DMS114 treated with DMSO at 0.1 percent for 48 hours (cell line): Measurements from ENCODE around the gene KLHL29.
"Not testable (repeated sequence)": the region's sequence is repeated elsewhere in the genome, so short reads cannot be mapped to it uniquely, and the experiment has no call there.

Experiments used
- DNase-seq: peaks from one replicate; lab custom pipeline; 2025; ENCODE audit not compliant: unreplicated experiment; lab: John Stamatoyannopoulos, UW

The KLHL29 gene

DNA sequence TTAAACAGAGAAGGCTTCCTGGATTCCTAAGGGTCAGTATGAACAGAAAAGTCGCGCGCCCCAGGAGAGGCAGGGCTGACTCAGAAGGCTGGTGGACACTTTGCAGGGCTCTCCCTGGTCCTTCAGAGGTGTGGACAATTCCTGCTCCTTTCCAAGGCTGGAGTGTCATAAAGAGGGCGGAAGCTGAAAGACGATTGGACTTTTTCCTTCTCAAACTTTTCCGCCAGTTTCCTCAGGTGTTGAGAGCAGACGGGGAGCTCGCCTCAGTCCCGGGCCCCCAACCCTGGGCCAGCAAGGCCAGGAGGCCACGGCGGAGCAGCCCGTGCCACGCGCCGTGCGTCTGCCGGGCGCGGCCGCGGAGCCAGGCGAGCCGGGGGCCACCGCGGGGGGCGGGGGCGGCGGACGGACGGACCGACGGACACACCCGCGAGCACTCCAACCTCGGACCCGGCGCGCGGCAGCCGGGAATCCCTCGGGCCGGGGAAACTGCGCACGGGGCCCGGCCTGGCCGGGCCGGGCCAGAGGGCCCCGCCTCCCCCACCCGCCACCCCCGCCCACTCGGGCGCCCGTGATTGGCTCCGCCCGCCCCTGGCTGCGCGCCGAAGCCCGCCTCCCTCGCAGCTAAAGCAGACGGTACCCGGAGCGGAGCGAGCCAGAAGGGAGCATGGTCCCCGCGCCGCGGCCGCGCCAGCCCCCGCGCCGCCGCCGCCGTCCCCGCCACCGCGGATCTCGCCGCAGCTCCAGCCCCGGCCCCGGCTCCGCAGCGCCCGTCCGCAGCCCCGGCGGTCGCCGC, at the start of gene KLHL29:
Gene KLHL29 (plus strand): TSS at position 629 of the 793 bp plus-strand sequence. CDS start 177,018 bp downstream, outside the sequence.
- DNase-seq, result no peak

DNA sequence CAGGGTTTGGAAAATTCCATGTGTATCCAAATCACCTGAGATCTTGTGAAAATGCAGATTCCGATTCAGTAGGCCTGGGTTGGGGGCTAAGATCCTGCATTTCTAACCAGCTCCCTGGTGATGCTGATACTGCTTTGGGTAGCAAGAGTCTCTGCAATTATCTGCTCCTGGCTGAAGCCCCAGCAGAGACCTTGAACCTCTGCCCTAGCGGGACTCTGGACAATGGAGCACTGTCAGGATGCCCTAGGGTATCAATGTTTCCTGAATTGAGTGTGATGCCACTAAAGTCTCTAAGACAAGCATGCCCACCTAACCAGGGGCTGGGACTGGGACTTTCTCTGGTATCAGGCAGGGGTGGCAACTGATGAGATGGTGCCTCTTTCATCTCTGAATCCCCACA, 49.4 kb upstream of the KLHL29 start:
- no peak for DNase-seq

DNA sequence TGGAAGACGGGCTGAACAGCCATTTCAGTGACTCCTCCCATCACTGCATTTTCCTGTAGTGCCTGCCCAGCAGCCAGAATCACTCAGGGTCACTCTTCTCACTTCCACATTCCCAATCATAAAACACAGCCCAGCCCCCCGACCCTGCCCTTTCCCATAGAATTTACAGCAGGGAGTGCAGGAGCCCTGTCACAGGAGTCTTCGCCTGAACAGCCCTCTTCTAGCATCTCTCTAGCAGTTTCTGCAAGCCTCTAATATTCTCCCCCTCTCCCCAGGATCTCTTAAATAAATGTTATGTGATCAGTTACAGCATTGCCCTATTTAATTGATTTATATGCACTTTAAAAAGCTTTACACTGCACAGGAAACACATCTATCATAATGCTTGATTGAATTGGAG, 42.9 kb upstream of the KLHL29 start:
- DNase-seq, result no peak

DNA sequence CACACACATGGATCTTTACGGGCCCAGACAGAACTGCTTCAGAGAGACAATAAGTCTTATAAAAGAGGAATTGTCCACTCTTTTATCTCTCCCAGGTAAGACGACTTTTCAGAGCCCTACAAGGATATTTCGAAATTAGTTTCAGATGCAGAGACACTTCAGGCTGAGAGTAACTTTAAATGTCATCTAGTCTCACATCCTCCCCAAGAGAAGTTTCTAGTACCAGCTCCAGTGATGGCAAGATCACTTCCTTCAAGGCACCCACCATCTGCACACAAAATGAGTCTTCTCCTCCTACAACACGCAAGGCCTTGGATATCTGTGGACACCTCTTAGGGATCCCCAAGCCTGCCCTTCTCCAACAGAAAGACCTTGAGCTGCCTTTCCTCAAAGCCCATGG, 39.0 kb upstream of the KLHL29 start:
- no peak for DNase-seq

- no peak for DNase-seq
Measured at GRCh38 chr2:23346781-23347180, 38.2 kb upstream of the KLHL29 start.

GRCh38 chr2:23347471-23348092, 37.4 kb upstream of the KLHL29 start:
- no peak for DNase-seq

DNA sequence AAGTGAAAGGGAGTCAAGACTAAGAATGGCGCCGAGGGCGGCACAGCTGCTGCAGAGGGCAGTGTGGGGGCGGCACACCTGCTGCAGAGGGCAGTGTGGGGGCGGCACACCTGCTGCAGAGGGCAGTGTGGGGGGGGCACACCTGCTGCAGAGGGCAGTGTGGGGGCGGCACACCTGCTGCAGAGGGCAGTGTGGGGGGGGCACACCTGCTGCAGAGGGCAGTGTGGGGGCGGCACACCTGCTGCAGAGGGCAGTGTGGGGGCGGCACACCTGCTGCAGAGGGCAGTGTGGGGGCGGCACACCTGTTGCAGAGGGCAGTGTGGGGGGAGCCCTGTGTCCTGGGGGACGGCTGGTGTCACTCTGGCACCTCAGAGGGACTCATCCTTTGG, 36.9 kb upstream of the KLHL29 start:
- not testable (repeated sequence) for DNase-seq

- no peak for DNase-seq
Measured at GRCh38 chr2:23349508-23349907, 35.5 kb upstream of the KLHL29 start.

- no peak for DNase-seq
Measured at GRCh38 chr2:23350041-23350791, 34.8 kb upstream of the KLHL29 start.

DNA sequence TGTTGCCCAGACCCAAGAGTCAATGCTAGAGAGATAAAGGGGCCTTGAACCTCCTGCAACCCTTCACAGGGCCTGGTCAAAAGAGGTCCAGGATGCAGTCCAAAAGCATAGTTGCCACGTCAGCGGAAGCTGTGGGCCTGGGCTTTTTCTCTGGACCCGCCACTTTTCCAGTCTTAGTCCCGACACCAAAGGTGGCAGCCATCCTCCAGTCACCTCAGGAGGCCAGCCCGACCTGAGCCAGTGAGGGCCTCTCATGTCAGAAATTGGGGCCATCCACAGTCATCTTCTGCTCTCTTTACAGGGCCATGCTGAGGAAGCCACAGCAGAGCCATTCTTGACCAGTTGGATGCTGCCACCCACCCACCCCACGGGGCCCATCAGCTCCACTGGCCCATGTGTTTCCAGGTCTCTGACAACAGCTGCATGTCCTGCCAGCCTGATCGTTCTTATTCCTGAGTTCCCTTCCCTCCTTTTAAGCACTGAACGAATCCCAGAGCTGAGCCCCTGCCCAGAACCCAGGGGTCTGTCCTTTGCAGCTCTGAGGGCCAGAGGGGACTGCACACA, 34.1 kb upstream of the KLHL29 start:
- DNase-seq, result no peak

GRCh38 chr2:23351388-23352141, 33.4 kb upstream of the KLHL29 start:
- peak; percentile 34 for DNase-seq

- no peak for DNase-seq
Measured at GRCh38 chr2:23354554-23354953, 30.4 kb upstream of the KLHL29 start.

GRCh38 chr2:23355001-23355400, 30.0 kb upstream of the KLHL29 start:
- no peak for DNase-seq

- no peak for DNase-seq
Measured at GRCh38 chr2:23356711-23357110, 28.3 kb upstream of the KLHL29 start.

DNA sequence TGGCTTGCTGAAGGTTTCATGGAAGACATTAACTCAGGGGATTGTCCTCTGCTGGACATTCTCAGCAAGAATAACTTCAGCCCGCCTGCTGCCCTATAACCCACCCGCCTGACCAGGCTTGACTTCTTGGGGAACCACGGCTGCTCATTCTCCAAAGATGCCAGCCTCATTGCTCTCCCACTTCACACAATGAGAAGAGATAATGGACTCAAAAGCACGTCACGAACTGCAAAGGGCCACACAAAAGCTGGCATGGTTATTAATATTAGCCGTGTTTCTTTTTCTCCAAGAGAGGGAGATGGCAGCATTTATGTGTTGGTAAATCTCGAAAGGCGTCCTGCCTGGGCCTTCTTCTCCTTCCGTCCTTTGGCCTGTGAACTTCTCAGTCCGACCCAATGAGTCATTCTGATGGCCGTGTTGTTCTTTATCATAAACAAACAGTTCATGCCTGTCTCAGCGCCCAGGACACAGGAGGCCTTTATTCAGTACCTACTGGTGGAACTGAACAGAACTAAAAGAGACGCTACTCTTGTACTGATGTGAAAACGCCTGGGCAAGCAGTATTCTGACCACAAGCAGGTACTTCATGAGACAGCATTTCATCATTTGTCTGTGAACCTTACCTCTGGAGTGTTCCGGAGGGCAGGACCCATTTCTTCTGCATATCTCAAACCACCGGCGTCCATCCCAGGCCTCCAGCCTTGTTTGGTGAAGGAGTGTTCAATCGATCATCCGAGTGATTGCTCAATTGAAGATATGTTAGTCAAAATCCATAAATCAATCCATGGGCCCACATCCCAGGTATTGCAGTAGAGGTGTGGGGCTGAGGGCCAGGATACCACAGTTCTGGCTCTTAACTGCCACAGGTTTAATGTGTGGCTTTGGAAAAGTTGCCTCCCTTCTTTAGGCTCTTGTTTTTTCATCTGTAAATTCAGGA, 25.1 kb upstream of the KLHL29 start:
- no peak for DNase-seq

DNA sequence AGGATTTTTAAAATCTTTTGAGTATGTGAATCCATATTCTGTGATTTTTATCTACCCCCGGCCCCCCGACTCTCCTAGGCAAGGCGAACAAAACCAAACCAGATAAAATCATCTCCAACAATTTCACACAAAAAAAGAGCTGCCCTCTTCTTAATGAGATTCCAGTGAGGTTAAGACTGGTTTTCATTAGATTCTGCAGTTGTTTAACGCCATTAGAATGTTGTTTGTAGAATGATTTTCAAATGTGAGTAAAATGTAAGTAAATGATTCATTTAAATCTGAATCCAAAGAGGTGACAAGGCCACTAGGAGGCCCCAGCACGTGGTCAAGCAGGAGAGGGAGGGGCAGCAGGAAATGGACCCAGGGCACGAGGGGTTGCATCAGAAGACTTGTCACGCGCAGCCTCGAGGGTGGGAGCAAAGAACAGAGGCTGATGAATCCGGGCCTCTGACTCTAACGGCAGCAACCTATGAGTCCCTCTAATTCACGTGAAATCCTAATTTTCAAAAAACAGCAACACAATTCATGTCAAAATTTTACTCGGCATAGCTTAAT, 24.3 kb upstream of the KLHL29 start:
- DNase-seq, result no peak

DNA sequence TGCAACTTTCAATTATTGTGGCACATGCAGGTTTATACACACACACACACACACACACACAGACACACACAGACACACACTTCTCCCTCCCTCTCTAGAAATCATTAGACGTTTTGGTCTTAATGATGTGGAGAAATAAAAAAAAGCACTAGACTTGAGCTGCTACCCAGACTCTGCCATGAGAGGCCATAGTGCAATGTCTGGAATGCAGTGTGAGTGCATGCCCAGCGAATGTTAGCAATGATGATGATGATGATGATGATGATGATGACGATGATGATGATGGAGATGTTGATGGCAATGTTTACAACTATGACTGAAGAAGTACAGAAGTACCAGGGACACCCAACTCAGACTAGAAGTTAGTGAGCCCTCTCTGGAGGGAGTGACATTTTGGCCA, 23.8 kb upstream of the KLHL29 start:
- DNase-seq, result no peak

DNA sequence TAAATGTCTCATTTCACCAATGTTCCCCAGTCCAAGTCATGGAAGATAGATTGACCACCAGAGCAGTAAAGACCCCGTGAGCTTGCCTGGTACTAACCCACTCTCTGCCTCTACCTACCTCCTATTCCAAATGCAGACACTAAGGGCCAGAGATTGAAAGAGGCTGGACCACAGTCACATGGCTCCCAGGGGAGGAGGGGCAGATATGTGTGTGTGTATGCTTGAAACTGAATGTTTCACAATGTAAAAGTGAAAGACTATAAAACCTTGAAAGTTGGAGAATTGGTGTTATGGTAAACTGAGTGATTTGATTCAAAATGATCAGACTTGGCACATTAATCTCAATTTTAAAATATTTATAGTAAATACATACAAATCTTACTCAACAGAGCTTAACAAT, 21.7 kb upstream of the KLHL29 start:
- no peak for DNase-seq

- DNase-seq, result no peak
Measured at GRCh38 chr2:23363831-23364230, 21.1 kb upstream of the KLHL29 start.

GRCh38 chr2:23366720-23367119, 18.3 kb upstream of the KLHL29 start:
- no peak for DNase-seq
